NT2/D1 (cell line): ENCODE measurements around the gene DOCK2.

Experiments
- SUZ12 ChIP-seq: IDR thresholded peaks from 2 replicates; pipeline ENCODE4 v1.6.1; 2011; ENCODE audit not compliant: insufficient read length, insufficient read depth; ENCODE audit errors: extremely low read depth
- ZNF274 ChIP-seq: IDR thresholded peaks from 2 replicates; pipeline ENCODE4 v1.6.1; 2011; ENCODE audit warnings: mild to moderate bottlenecking, low read depth, low read length

DNA sequence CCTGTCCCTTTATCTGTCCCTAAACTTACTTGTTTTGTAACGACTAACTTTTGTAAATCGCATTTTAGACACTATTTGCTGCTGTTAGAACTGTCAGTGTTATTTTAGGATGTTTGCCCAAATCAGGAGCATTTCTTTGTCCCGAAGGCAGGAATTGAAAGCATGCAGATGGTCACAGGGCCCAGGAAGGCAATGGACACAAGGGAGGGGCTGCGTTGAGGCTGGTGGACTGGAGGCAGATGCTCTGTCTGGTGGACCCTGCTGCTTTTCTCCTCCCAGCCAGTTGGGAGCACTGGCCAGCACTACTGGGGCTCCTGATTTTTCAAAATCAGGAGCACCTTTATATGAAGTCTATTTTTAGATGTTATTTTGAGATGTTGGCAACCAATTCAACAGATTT lies 31.7 kb downstream of the DOCK2 start:
- TF ChIP-seq SUZ12 (no peak), ZNF274 (no peak)
